GM19099 (cell line): ENCODE measurements around the gene DMPK.
A peak's percentile ranks its signal among the peaks of the same experiment; 100 is the strongest.

Experiments used
- POLR2A ChIP-seq: IDR thresholded peaks from 3 replicates; pipeline ENCODE4 v1.6.1; 2011; ENCODE audit warnings: low read depth; ENCODE audit not compliant: insufficient read length; ENCODE audit errors: extremely low read depth

The DMPK gene

GRCh38 chr19:45800070-45800553 is 17.8 kb upstream of the DMPK start:
- TF ChIP-seq POLR2A: no peak

GRCh38 chr19:45798995-45799517 is 16.8 kb upstream of the DMPK start:
- no peak for TF ChIP-seq POLR2A

GRCh38 chr19:45794627-45795026 is 12.3 kb upstream of the DMPK start:
- no peak for TF ChIP-seq POLR2A

- no peak for TF ChIP-seq POLR2A
These were observed 11.6 kb upstream of the DMPK start for GRCh38 chr19:45793876-45794275.

GRCh38 chr19:45793178-45793564 is 10.9 kb upstream of the DMPK start:
- no peak for TF ChIP-seq POLR2A

- TF ChIP-seq POLR2A: peak; percentile 89
These were observed 10.3 kb upstream of the DMPK start, which contains the start of gene DMWD for GRCh38 chr19:45792470-45793177. TSS of gene DMWD (minus strand) at chr19:45792845. CDS start at chr19:45792756, 89 bp downstream.

GRCh38 chr19:45791744-45792469 is 9.6 kb upstream of the DMPK start:
- no peak for TF ChIP-seq POLR2A

GRCh38 chr19:45790942-45791341 is 8.7 kb upstream of the DMPK start:
- TF ChIP-seq POLR2A: no peak

GRCh38 chr19:45789035-45789786 is 6.9 kb upstream of the DMPK start:
- TF ChIP-seq POLR2A: no peak

GRCh38 chr19:45786533-45786894 is 4.2 kb upstream of the DMPK start:
- TF ChIP-seq POLR2A: no peak

GRCh38 chr19:45785781-45786532 is 3.7 kb upstream of the DMPK start:
- no peak for TF ChIP-seq POLR2A

GRCh38 chr19:45785097-45785496 is 2.8 kb upstream of the DMPK start:
- no peak for TF ChIP-seq POLR2A

- TF ChIP-seq POLR2A: no peak
These were observed 1.8 kb upstream of the DMPK start for GRCh38 chr19:45784096-45784495.
